D721Med (cell line): ENCODE results near the gene MSI2.

ENCODE experiments used
- DNase-seq: peaks from one replicate; pipeline ENCODE4 v3.0.0; 2011; ENCODE audit warnings: low spot score; ENCODE audit not compliant: insufficient read length
- FAIRE-seq: peaks from 2 replicates; lab custom pipeline; 2011; peaks lifted over from hg19 to GRCh38; lab: Jason Lieb, UNC
- CTCF ChIP-seq: IDR thresholded peaks from 2 replicates; pipeline ENCODE4 v1.5.1; 2012; ENCODE audit warnings: mild to moderate bottlenecking, control low read depth; ENCODE audit not compliant: insufficient read depth; ENCODE audit errors: missing control alignments

Gene MSI2

GRCh38 chr17:57256708-57257112 is 387 bp downstream of the MSI2 start:
- FAIRE-seq, result no peak
- DNase-seq, result no peak
- no peak for TF ChIP-seq CTCF

- FAIRE-seq, result no peak
Measured at GRCh38 chr17:57257195-57257894, 1.0 kb downstream of the MSI2 start.

GRCh38 chr17:57257895-57258851 is 1.9 kb downstream of the MSI2 start:
- DNase-seq (no peak), FAIRE-seq (no peak)
- no peak for TF ChIP-seq CTCF

More at GRCh38 chr17:57257195-57257894, 1.0 kb downstream of the MSI2 start:
- TF ChIP-seq CTCF, result no peak
- DNase-seq, result no peak

GRCh38 chr17:57259306-57259705 is 3.0 kb downstream of the MSI2 start:
- FAIRE-seq (no peak), DNase-seq (no peak)
- TF ChIP-seq CTCF, result no peak

- DNase-seq, result no peak
- no peak for FAIRE-seq
- no peak for TF ChIP-seq CTCF
Measured at GRCh38 chr17:57259817-57260216, 3.5 kb downstream of the MSI2 start.

- DNase-seq (no peak), FAIRE-seq (no peak)
- TF ChIP-seq CTCF, result no peak
Measured at GRCh38 chr17:57260325-57261083, 4.2 kb downstream of the MSI2 start.
